Right lobe of liver (tissue), 4 donors: ENCODE measurements around the gene SAV1.

ENCODE experiments used
- POLR2A ChIP-seq: fragments of 450-650 bp; IDR thresholded peaks from one replicate; pipeline ENCODE4 v1.6.1; 2017; ENCODE audit warnings: antibody characterized with exemption, mild to moderate bottlenecking
- TF ChIP-seq, protein P1 (sequence below), 4 donors: fragments of 200-600 bp in 3 of 4; fragments of 450-650 bp in 1 of 4; IDR thresholded peaks; one replicate each; pipeline versions ENCODE4 v1.5.1 to v1.8.0; 2016 to 2022; ENCODE audit warnings: antibody characterized with exemption in 4 of 4, mild to moderate bottlenecking in 2 of 4
- donor health status: DM: no; HTN: no; CAD: no.
- donor health status: DM: no; HTN: no; CAD: no.
- donor health status: DM: no; HTN: yes; CAD: no.

DNA sequence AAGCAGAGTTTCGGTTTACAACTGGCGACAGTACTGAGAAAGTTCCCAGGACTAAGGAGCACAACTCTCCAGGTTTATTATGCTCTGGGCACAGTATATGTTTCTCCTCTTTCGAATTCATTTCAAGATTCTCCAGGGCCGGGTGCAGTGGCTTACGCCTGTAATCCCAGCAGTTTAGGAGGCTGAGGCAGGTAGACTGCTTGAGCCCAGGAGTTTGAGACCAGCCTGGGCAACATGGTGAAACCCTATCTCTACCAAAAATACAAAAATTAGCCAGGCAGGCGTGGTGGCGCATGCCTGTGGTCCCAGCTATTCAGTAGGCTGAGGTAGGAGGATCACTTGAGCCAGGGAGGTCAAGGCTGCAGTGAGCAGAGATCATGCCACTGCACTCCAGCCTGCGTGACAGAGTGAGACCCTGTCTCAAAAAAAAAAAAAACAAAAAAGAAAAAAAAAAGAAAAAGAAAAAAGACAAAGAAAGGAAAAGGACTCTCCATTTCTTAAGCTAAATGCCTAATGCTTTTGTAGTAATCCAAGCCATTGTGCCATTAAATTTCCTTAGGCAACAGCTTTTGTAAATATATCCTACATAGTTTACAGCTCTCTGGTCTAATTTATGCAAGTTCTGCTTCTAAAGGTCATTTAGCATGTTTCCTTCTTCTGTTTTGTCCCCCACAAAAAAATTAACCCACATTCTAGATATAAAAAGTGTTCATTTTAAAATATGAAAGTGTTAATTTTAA lies 73.4 kb downstream of the SAV1 start:
- TF ChIP-seq, protein P1, sequence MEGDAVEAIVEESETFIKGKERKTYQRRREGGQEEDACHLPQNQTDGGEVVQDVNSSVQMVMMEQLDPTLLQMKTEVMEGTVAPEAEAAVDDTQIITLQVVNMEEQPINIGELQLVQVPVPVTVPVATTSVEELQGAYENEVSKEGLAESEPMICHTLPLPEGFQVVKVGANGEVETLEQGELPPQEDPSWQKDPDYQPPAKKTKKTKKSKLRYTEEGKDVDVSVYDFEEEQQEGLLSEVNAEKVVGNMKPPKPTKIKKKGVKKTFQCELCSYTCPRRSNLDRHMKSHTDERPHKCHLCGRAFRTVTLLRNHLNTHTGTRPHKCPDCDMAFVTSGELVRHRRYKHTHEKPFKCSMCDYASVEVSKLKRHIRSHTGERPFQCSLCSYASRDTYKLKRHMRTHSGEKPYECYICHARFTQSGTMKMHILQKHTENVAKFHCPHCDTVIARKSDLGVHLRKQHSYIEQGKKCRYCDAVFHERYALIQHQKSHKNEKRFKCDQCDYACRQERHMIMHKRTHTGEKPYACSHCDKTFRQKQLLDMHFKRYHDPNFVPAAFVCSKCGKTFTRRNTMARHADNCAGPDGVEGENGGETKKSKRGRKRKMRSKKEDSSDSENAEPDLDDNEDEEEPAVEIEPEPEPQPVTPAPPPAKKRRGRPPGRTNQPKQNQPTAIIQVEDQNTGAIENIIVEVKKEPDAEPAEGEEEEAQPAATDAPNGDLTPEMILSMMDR (IDR thresholded peaks at IDR 0.05), result no peak
- no peak for TF ChIP-seq POLR2A
